GM12892 (cell line): ENCODE results near the gene CHD9NB.

Source experiments
- POLR2A ChIP-seq: IDR thresholded peaks from 2 replicates; pipeline ENCODE4 v1.6.1; 2011; ENCODE audit warnings: low read depth, low read length, control low read depth
- POLR2AphosphoS5 ChIP-seq: IDR thresholded peaks from 2 replicates; pipeline ENCODE4 v1.6.1; 2011; ENCODE audit warnings: low read depth, low read length, control low read depth
- TAF1 ChIP-seq: IDR thresholded peaks from 2 replicates; pipeline ENCODE4 v1.6.1; 2011; ENCODE audit warnings: low read depth, mild to moderate bottlenecking, control low read depth, low read length, borderline replicate concordance

- no peak for TF ChIP-seq TAF1
- TF ChIP-seq POLR2AphosphoS5: no peak
- no peak for TF ChIP-seq POLR2A
Observed at GRCh38 chr16:53065461-53066061, 12.9 kb upstream of the CHD9NB start.
